M059J (cell line): ENCODE results near the gene NLRX1. TPM values are rescaled to one million over a fixed set of nuclear protein-coding genes. Genes with fewer than 3 reads are reported as not detected.
"Not testable (repeated sequence)": the region's sequence is repeated elsewhere in the genome, so short reads cannot be mapped to it uniquely, and the experiment has no call there.

Source experiments
- DNase-seq: peaks from one replicate; pipeline ENCODE4 v3.0.0-alpha.2; 2012; ENCODE audit warnings: low read depth
- total RNA-seq: library from RNA; depleted of rRNA; stranded (reverse); fragments of >200 nt; shearing (Covaris generic); gene quantifications from 2 replicates; pipeline ENCODE4 v1.2.3, GENCODE V29; 2014

NLRX1 gene
- total RNA-seq, 1 experiment from 2014 or later, result 16.8 TPM

DNA sequence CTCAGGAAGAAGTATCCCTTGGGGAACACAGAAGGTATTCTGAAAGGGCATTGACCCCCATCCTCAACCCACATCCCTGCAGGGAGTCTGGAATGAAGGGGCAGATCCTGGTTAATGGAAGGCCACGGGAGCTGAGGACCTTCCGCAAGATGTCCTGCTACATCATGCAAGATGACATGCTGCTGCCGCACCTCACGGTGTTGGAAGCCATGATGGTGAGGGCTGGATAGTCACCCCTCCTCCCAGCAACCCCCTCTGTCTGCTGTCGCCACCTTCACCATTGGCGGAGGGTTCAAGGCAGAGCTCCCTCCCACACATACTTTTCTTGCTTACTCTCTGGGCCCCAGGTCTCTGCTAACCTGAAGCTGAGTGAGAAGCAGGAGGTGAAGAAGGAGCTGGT lies 14.3 kb upstream of the NLRX1 start:
- no peak for DNase-seq

DNA sequence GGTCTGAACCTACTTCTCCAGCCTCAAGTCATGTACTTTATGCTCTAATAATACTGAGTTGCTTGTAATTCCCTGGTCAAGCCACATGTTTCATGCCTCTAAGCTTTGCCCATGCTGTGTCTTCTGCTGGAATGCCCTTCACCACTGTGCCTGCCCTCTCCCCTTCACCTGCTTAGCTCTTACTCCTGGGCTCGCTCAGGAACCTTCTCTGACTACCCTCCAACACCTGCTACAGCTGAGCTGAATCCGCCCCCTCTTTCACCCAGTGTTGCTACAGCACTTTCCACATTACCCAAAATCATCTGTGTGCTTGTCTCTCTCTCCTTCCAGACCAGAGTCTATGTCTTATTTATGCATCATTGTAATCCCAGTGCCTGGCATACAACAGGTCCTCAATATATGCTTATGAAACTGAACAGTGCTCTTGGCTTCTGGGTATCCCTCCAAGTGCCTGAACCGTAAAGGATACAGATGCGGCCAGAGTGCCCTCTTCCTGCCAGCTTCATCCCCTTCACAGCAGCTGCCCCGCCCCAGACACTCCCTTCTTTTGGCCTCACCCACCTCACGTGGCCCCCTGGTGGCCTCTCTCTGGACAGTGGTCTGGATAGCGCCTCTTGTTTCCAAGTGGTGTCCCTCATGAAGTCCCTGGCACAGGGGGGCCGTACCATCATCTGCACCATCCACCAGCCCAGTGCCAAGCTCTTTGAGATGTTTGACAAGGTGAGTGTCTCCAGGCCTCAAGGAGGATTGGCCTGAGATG lies 12.6 kb upstream of the NLRX1 start:
- peak; percentile 47 for DNase-seq

DNA sequence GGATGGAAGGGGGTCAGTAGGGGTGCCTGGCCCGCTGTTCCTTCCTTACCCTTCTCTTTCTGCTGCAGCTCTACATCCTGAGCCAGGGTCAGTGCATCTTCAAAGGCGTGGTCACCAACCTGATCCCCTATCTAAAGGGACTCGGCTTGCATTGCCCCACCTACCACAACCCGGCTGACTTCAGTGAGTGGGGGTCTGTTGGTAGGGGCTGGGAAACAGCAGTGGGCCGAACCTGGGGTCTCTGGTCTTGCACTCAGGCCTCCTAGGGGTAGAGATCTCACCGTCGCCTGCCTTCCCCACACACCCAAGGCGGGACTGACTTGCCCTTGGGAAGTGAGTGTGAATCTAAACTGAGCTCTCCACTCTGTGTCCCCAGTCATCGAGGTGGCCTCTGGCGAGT lies 12.0 kb upstream of the NLRX1 start:
- DNase-seq, result no peak

- no peak for DNase-seq
Measured at GRCh38 chr11:119157063-119157462, 11.5 kb upstream of the NLRX1 start.

DNA sequence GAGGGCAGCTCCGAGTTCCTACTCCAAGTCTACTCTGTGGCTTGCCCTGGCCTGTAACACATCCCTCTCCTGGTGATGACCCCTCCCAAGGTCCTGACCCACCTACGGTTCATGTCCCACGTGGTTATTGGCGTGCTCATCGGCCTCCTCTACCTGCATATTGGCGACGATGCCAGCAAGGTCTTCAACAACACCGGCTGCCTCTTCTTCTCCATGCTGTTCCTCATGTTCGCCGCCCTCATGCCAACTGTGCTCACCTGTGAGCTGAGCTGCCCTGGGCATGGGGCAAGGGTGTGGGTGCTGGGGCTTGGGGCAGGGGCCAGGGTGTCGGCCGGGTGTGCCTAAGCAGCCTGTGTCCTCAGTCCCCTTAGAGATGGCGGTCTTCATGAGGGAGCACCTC lies 10.1 kb upstream of the NLRX1 start:
- DNase-seq, result no peak

DNA sequence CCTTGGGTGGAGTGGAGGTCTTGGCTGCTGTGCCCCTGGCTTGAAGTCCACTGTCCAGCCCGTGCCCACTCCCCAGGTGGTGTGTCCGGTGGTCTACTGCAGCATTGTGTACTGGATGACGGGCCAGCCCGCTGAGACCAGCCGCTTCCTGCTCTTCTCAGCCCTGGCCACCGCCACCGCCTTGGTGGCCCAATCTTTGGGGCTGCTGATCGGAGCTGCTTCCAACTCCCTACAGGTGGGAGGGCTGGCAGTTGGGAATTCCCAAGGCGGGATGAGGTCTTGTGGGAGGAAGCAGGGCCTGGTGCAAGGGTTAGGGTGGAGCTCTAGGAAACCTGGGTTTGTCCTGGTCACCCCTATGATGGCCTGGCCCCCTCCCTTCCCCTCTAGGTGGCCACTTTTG lies 8.4 kb upstream of the NLRX1 start:
- no peak for DNase-seq

DNA sequence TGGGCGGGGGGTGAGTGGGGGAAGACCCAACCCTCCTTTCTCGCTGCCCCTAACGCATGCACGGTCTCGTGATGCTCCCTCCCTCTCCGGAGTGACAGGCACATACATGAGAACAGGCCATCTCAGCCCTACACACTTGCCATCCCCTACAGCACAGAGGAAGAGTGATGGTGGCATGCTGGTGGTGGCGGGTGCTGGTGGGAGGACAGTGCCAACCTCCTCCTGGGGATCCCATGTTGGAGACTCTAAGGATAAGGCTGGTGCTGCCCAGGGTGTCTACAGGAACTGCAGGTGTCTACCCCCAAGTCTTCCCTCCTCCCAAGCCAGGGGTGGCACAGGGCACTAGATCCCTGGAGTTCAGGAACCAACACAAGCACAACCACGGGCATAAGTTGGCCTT lies 6.7 kb upstream of the NLRX1 start:
- no peak for DNase-seq

DNA sequence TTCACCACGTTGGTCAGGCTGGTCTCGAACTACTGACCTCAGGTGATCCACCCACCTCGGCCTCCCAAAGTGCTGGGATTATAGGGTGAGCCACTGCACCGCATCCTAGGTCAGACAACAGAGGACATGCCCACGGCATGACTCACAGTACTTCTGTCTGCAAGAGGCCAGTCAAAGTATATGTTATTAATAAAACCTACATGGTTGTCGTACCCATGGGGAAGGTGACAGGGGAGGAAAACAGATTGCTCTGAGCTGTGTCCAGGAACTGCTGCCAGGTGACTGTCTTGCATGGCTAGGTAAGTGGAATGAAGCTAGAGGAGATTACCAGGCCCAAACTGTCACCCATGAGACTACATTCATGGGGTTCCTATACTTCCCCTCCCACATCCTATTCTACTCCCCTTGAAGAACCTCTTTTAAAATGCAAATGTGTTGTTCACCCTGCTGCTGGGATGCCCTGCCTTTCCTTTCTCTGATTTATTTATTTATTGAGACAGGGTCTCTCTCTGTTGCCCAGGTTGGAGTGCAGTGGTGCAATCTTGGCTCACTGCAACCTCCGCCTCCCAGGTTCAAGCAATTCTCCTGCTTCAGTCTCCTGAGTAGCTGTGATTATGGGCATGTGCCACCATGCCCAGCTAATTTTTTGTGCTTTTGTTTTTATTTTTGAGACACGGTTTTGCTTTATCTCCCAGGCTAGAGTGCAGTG lies 2.0 kb upstream of the NLRX1 start:
- peak; percentile 87 for DNase-seq

DNA sequence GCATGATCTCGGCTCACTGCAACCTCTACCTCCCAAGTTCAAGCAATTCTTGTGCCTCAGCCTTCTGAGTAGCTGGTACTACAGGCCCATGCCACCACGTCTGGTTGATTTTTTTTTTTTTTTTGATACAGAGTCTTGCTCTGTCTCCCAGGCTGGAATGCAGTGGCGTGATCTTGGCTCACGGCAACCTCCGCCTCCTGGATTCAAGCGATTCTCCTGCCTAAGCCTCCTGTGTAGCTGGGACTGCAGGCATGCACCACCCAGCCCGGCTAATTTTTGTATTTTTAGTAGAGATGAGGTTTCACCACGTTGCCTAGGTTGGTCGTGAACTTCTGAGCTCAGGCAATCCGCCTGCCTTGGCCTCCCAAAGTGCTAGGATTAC lies 1.5 kb upstream of the NLRX1 start:
- DNase-seq, result not testable (repeated sequence)

- no peak for DNase-seq
Measured at GRCh38 chr11:119167933-119168332, 592 bp upstream of the NLRX1 start.

DNA sequence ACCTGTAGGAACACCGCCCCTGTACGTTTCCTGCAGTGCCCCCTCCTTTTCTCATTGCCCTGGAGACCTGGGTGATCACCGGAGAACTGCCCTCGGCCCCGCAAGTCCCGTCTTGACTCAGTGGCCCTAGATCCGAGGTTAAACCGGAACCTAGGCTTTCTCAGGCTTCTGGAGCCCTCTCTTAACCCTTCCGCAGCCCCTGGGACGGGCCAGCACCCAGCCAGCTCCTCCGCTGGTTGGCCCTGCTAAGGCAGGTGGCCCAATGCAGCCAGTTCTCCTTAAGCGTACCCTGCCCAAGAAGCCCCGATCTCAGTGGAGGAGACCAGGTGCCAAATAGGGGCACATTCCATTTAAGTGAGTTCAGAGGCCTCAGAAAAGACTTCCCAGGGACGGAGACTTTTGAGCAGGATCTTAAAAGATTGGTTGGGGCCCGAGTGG lies 776 bp downstream of the NLRX1 start:
- DNase-seq, result peak; percentile 38

- no peak for DNase-seq
Measured at GRCh38 chr11:119172513-119172912, 4.0 kb downstream of the NLRX1 start.

DNA sequence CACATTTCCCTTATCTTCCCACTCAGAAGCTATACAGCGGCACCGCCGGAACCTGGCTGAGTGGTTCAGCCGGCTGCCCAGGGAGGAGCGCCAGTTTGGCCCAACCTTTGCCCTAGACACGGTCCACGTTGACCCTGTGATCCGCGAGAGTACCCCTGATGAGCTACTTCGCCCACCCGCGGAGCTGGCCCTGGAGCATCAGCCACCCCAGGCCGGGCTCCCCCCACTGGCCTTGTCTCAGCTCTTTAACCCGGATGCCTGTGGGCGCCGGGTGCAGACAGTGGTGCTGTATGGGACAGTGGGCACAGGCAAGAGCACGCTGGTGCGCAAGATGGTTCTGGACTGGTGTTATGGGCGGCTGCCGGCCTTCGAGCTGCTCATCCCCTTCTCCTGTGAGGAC lies 4.9 kb downstream of the NLRX1 start:
- no peak for DNase-seq

- DNase-seq, result peak; percentile 75
Measured at GRCh38 chr11:119175493-119176077, 7.1 kb downstream of the NLRX1 start.

- no peak for DNase-seq
Measured at GRCh38 chr11:119178166-119178680, 9.7 kb downstream of the NLRX1 start.

DNA sequence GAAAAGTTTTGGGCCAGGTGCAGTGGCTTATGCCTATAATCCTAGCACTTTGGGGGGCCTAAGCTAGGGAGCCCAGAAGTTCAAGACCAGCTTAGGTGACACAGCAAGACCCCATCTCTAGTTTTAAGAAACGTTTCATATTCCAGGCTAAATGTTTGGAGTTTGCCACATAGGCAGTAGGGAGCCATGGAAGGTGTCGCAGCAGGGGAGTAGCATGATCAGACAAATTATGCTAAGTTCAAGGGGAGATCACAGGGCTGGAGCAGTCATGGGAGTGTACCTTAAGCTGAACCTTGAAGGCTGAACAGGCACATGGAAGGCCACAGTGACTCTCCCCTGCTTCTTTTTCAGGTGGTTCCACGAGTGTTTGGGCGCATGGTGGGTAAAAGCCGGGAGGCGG lies 10.8 kb downstream of the NLRX1 start:
- no peak for DNase-seq

DNA sequence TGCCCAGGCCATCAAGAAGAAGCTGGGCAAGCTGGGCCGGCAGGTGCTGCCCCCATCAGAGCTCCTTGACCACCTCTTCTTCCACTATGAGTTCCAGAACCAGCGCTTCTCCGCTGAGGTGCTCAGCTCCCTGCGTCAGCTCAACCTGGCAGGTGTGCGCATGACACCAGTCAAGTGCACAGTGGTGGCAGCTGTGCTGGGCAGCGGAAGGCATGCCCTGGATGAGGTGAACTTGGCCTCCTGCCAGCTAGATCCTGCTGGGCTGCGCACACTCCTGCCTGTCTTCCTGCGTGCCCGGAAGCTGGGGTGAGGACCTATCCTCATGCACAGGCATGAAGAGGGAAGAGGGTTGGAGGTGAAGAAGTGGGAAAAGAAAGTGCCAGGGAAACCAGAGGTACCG lies 11.5 kb downstream of the NLRX1 start:
- DNase-seq, result no peak

GRCh38 chr11:119180729-119181676 lies 12.5 kb downstream of the NLRX1 start:
- DNase-seq, result no peak

DNA sequence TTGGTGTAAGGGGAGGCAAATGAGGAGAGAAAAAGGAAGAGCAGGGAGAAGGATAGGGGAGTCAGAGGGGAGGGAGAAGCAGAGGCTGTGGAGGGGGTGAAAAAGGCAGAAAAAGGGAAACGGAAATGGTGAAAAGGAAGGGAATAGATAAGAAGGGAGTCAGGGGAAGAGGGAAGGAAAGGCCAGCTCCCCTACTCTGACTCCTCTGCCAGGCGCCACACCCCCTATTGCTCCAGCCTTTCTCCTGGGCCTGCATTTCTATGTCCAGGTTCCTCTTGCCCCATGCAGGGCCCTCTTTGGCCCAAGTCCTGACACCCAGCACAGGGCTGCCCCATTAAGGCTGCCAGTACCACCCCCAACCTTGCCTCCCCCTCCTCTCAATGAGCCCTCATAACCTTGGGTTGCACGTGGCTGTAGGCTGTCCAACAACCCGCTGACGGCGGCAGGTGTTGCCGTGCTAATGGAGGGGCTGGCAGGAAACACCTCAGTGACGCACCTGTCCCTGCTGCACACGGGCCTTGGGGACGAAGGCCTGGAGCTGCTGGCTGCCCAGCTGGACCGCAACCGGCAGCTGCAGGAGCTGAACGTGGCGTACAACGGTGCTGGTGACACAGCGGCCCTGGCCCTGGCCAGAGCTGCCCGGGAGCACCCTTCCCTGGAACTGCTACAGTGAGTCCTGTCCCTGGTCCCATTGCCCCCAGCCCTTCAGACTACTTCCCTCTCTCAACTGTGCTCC lies 13.3 kb downstream of the NLRX1 start:
- DNase-seq, result no peak

DNA sequence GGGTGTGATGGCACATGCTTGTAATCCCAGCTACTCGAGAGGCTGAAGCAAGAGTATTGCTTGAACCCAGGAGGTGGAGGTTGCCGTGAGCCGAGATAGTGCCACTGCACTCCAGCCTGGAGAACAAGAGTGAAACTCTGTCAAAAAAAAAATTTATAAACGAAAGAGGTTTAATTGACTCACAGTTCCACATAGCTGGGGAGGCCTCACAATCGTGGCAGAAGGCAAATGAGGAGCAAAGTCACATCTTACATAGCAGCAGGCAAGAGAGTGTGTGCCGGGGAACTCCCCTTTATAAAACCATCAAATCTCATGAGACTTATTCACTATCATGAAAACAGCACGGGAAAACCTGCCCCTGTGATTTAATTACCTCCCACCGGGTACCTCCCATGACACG lies 15.9 kb downstream of the NLRX1 start:
- not testable (repeated sequence) for DNase-seq
